HK-2 (cell line): ENCODE results near the gene MAPK8IP1.

Source experiments
- DNase-seq: peaks from one replicate; pipeline ENCODE4 v3.0.0-alpha.2; 2018; ENCODE audit not compliant: unreplicated experiment

MAPK8IP1 gene

DNA sequence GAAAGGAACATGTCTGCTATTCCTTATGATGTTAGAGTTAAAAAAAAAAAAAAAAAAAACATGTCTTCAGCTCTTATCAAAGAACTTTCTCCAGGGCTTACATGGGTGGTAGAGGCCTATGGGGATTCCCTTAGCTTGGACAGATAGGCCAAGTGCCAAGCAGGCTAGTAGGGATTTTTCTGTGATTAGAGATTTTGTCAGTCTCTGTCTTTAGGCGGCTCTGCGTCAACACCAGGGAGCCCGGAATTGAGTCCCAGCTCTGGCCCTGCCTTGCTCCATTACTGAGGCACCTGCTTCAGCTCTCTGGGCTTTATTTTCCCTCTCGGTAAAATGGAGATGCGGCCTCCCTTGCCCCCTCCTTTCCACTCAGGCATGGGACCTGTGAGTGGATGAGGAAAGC, 25.1 kb upstream of the MAPK8IP1 start:
- DNase-seq, result no peak

DNA sequence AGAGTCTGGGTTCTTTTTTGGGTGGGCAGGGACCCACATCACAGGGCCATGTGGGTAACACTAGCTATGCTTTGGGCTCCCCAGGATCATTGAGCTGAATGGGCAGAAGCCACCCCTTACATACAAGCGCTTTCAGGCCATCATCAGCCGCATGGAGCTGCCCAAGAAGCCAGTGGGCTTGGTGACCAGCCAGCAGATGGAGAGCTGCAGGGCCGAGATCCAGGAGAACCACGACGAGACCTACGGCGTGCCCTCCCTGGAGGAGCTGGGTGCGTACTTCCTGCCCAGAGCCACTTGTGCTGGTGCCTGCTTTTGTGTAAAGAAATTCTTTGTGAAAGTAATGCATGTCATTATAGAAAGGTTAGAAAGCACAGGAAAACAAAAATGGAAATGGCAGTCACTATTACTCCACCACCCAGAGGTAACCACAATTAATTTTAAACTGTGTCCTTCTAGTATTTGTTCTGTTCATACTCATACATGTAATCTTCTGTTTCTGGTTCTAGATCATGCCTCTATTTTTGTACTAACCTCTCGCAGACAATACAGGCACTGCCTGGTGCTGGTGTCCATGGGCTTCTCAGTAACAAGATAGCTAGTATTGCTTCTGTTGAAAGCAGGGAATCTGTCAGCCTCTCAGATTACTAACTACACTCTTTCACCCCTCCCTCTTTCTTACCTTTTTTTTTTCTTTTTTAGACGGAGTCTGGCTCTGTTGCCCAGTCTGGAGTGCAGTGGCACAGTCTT, 24.5 kb upstream of the MAPK8IP1 start:
- no peak for DNase-seq

DNA sequence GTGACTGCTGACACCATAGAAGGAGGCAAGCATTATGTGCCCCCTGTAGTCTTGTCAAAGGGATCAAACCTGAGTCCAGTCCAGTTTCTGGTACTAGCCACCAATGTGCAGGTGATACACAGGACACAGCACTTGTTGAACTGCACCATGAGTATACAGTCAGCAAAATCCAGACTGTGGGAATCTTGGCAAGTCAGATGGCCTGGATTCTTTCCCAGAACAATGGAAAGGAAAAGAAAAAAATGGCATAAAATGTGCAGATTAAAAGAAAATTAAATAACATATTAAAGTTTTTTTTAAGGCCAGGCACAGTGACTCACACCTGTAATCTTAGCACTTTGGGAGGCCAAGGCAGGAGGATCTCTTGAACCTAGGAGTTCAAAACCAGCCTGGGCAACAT, 21.4 kb upstream of the MAPK8IP1 start:
- no peak for DNase-seq

DNA sequence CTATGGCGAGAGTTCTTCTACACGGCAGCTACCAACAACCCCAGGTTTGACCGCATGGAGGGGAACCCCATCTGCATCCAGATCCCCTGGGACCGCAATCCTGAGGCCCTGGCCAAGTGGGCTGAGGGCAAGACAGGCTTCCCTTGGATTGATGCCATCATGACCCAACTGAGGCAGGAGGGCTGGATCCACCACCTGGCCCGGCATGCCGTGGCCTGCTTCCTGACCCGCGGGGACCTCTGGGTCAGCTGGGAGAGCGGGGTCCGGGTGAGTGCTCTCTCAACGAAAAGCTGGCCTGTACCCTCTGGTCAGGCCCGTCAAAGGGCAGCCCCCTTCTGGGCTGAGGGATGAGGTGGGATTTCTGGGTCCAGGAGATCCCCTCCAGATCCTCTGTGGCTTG, 15.9 kb upstream of the MAPK8IP1 start:
- no peak for DNase-seq

DNA sequence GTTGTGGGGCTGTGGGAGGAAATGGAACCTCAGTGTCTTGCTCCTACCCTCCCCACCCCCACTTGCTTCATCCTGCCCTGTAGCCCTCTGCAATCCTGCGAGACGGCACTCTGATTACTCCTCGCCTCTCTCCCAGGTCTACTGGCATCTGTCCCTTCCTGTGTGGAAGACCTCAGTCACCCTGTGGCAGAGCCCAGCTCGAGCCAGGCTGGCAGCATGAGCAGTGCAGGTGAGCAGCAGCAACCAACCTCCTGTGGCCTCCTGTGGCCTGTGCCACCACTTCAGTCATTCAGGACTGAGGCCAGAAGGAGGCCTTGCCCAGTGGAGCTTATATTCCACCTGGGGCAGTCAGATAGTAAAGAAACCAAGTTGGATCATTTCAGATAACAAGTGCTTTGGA, 14.7 kb upstream of the MAPK8IP1 start:
- DNase-seq, result no peak

DNA sequence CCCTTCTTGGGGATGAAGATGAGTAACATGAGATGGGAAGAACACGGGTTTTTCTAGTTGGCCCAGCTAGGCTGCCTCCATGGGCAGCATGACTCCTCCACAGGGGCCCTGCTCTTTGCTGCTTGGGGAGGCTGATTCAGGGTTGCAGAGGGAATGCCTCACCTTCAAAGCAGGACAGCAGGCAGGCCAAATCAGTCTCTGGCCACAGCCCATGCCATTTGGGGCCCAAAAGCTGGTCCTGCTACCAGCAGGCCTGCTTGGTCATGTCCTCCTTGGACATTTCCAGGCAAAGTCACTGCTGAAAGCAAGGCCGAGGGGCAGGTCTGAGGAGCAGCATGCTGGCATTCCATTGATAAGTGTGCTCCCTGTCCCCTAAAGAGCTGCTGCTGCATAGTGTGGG, 13.8 kb upstream of the MAPK8IP1 start:
- no peak for DNase-seq

DNA sequence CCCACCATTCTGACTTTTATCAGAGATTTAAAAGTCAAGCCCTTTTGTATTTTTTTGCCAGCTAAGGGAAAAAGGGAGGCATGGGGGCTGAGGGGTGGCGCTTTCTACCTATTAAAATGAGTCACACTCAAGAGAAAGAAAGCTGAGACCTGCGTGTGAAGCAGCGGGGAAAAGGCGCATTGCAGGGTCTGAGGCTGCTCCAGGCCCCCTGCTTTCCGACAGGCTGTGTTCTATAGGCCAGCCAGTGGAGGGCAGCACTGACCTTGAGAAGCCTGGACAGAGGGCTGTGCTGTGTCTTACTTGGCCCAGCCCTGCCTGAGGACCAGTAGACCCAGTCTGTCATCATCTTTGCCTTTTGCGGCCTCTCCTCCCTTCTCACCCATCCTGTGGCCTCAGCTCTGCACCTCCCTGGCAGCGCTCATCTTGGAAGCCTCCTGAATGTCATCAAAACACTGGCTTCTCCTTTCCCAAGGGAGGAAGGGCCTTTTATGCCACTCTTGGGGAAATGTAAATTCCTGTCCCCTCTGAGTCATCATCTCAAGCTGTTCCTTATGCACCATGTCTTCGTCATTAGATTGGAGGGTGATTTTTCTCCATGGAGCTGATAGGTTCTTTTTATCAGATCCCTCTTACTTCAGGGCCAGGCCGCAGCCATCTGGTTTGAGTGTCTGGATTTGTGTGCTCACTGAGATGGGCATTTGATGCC, 12.6 kb upstream of the MAPK8IP1 start:
- DNase-seq, result peak; percentile 41

DNA sequence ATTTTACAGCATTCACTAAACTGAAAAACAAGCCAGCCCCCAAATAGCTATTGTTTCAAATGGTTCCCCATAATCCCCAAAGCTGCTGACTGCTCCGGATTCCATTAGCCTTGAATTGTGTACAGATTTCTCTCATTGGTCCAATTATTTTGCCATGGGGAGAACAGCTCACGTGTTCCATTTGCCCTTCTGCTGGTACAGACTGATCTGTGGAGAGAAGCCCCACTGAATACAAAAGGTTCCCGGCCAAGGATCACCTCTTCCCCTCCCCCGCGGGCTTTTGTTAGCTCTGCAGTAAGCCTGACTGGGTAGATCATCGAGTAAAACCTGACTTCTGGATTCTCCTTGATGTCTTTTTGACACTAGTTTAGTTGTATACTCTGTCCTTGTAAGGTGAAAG, 9.1 kb upstream of the MAPK8IP1 start:
- DNase-seq, result no peak

DNA sequence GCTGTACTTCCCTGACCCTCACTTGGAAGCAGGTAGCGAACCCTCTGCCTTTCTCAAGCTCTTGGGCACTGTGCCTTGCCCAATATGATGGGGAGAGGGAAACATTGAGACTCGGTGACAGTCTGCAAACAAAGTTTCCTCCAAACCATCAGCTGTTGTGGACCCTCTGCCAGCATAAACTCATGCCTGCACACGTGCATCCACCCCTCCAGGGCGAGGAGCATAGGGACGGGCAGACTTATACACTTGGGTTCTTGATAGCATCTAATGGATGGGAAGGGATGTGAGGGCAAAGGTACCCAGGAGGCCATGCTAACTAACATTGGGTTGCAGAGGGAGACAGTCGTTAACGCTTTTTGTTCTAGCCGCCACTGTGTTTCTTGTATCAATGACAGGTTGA, 8.2 kb upstream of the MAPK8IP1 start:
- DNase-seq, result no peak

DNA sequence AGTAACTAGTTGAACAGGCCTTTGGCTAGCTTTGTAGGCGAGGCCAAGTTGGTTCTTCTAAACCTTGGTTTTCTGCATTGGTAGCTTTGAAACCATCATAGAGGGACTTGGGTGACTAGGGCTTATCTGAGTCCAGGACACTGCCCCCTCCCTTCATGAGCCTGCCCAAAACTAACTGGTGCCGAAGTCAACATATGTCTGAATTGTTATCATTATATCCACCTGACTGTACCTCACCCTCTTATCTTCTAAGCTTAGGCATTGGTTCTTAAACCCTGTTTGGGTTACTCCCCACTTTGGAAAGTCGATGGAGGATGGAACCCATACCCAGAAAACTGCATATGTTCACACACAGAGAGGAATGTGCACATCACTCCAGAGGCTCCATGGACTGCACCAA, 7.6 kb upstream of the MAPK8IP1 start:
- no peak for DNase-seq

DNA sequence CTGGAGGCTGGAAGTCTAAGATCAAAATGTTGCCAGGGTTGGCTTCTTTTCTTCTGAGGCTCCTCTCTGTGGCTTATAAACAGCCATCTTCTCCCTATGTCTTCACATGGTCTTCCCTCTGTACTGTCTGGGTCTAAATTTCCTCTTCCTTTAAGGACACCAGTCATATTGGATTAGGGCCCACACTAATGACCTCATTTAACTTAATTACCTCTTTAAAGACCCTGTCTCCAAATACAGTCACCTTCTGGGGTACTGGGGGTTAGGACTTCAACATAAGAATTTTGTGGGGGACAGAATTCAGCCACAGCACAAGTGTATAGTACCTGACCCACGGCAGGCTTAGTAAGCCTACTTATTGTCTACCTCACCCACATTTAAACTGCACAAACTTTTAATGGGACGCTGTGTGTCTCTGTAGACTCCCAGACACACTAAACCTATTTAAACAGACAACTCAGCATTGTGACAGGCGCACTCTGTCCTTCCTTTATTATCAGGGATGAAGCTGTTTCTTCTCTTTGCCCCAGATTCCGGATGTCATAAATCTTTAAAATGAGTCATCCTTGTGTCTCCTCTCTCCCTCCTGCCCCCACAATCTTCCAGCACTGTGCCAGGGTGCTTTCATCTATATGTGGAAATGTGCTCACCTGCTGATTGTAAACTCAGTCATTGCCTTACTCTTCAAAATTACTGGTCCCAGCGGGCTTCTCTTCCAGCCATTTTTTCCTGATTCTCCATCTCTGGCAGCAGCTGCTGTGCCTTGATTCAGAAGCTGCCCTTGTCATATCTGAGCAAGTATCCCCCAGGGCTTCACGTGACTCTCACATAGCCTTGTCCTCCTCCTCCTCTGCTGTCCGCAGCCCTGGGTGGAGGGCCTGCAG, 5.4 kb upstream of the MAPK8IP1 start:
- no peak for DNase-seq

DNA sequence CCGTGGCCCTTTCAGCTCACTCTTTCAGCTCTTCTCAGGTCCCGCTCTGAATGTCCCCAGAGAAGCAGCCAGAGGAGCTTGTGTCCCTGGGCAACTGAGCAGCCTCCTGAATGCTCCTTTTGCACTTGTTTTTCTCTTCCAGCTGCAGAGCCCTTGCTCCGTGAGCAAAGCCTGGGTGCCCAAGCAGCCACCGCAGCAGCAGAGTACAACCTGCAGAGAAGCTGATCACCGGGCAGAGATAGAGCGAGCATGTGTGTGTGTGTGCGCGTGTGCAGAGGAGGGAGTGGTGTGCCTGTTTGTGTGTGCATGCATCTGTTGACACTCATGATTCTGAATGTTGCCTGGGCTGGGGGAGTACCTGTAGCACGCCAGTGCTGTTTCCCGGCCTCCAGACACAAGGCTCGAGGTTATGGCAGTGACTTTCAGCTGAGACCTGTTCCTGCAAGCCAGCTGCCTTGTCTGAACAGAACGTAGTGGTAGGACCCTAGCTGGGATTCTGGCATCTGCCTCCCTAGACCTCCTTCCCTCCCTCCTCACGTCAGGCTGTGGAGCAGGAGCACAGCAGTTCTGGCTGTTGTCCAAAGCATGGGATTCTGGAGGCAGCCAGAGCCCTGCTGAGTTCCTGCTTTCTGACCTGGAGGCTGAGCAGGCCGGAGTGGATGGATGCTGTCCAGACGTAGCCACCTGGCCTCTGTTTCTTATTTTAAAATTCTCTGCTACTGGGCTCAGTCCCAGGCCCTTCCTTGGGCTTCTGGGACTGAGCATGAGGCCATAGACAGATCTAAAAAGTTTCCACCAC, 4.5 kb upstream of the MAPK8IP1 start:
- no peak for DNase-seq

DNA sequence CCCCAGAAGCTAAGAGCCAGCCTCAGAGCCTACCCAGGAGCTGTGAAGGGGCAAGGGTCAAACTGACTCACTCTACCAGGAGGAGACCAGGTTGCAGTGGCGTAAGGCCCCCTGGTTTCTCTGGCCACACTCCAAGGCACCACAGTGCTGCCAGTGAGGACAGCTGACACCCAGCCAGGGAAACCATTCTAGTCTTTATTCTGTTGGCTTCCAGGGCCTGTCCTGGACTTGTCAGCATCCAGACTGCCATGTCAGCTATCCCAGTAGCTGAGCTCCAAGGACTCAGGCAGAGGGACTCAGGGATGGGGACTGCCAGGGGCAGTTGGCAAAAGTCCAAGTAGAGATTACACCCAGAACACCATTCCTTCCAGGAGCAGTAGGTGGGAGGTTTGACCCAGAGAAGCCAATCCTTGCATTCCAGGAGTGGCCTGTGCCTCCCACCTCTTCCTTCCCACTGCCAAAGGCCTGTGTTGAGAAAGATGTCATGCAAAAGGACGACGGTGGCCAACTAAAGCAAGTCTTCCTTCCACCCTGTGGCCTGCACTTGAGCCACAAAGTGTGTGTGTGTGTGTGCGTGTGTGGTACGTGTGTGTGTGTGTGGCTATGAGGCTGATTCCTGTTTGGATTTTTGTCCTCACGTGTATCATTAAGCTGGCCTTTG, 3.6 kb upstream of the MAPK8IP1 start:
- no peak for DNase-seq

DNA sequence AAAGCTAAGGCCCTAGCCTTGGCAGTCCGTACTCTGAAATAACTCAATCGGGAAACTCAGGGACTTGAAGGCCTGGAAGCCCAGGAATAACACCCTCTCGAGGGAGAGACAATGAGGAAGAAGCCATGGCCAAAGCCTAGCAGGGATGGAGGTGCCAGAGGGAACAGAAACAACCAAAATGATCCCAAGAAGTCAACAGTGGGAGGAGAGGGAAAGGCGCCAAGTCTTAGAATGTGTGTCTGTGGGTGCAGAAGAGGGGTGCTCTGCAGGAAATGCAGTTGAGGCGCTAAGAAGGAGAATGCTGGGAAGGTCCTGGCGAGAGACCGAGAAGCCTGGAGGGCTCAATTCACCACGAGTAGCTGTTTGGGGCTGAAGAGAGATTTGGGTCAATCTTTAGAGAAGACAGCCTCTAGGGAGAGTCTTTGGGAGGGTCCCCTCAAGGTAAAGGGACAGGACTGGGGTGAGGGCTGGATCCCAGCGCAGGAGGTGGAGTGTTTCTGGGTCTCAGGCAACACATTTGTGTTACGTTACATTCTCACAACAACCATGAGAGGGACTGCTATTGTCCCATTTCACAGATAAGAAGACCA, 760 bp upstream of the MAPK8IP1 start:
- DNase-seq, result no peak

DNA sequence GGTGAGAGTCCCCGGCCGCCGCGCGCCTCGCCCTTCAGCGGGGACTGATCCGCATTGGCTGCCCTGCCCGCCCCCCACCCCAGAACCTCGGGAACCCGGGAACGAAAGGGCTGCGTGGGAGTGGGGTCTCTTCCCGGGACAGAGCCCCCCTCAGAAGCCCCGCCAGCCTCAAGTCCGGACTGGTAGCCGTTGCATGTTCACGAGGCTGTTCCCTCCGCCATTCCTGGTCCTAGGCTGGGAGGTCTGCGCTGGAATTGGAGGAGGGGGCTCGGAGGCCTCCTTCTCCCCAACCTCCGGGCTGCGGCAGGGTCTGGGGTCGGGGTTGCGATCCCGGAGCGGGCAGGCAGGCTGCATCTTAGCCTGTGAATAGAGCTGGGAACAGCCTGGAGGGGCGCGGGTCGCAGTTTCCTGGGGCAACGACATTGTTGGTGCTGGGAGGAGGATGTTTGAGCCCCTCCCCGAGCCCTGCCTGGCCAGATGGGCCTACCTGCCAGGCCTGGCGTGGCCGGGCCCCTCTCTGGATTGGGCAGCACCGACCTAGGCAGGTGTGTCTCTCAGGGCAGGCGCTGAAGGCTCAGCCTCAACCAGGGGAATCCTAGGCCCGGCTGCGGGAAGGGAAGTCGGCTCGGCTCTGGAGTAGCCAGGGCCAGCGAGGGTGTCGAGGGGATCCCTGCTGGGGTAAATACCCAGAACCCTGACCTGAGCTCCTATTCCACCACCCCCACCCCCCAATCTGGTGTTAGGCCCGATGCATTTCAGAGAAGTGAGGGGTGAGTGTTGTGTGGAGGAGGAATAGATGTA, 670 bp downstream of the MAPK8IP1 start:
- no peak for DNase-seq

DNA sequence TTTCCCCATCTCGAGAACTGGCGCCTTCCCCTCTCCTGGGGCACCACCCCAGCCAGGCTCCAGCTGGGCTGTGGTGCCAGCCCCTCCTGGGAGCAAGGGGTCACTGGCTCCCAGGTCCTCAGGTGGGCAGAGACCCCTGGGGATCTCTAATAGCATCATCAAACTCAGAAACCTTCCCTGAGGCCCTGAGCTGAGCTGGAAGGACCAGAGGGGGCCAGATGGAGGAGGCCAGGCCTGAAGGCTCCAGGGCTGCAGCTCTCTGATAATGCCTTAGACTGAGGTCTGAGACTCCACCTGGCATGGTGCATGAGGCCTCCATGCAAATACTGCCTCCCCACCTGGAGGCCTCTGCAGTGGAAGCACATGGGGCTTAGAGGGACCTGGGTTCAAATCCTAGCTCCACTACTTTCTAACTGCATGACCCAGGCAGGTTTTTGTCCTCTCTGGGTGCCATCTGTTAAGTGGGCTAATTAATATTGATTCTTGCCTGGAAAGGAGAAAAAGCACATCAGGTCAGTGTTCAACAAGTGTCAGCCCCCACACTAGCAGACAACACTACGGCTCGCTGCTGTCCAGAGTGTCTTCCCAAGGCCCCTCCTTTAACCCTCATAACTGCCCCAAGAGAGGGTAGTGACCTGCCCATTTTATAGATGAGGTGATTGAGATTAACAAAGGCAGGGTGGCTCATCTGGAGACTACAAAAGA, 1.5 kb downstream of the MAPK8IP1 start:
- no peak for DNase-seq

DNA sequence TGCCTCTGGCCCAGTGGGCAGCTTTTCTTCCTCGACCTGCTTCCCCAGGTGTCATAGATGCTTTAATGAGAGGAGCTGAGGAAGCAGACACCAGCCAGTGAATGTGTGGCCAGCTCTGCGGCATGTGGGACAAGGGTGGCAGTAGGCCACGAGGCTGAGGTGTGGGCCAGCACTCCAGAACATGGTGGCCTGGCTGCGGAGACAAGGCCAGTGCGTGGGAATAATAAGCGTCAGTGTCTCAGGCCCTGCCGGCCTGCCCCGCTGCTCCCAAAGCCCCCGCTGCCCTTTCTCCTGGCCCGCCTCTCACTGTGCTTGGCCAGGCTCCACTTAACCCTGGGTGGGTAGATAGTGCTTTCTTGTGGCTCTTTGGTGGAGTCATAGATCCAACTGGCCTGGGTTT, 2.1 kb downstream of the MAPK8IP1 start:
- DNase-seq, result no peak

DNA sequence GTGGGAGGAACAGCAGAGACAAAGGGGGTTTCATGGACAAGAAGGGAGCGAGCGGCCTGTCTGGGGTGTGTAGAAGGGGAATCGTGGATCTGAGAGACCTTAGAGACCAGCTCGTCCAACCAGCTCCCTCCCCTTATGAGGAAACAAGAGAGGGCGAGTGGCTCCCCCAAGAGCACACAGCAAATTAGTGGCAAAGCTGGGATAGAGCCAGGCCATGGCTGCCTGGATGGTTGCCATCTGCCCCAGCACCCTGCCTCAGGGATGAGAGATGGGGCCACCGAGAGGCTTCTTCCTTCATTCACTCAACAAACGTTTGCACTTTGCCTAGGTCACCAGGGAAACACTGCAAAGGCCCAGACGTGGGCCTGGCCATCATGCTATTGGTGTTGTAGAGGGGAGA, 4.1 kb downstream of the MAPK8IP1 start:
- DNase-seq, result no peak

DNA sequence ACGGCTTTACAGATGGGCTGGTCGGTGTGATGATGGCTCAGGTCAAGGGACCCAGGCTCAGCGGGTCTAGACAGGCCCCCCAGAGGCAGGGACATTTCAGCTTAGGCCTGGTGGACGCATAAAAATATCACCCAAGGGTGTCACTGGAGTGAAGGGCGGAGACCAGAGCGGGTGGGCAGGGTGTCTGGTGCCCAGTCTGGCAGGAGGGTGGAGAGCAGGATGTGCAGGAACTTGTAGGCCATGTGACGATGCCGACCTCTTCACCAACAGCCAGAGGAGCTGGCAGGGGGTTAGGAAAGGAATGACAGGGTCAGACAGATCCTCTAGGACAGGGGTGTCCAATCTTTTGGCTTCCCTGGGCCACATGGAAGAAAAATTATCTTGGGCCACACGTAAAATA, 4.5 kb downstream of the MAPK8IP1 start:
- DNase-seq, result no peak
